BLaER1 treated with 17β-estradiol and CSF1 and Interleukin-3, amounts not matched to agents 10 nM and 100 nM (cell line): ENCODE measurements around the gene SENP7.

ENCODE experiments used
- H3K27ac ChIP-seq, 11 experiments: shearing (Covaris generic); formaldehyde crosslinking; 2 replicates each; pipeline ENCODE4 v1.8.1; 2022
- H3K27me3 ChIP-seq, 11 experiments: shearing (Covaris generic); formaldehyde crosslinking; 2 replicates each; pipeline ENCODE4 v1.8.1; 2022
- H3K36me3 ChIP-seq, 11 experiments: shearing (Covaris generic); formaldehyde crosslinking; 2 replicates each; pipeline ENCODE4 v1.8.1; 2022
- H3K4me1 ChIP-seq, 10 experiments: shearing (Covaris generic); formaldehyde crosslinking; 2 replicates each; pipeline ENCODE4 v1.8.1; 2022
- H3K4me2 ChIP-seq, 11 experiments: shearing (Covaris generic); formaldehyde crosslinking; 2 replicates each; pipeline ENCODE4 v1.8.1; 2022
- H3K4me3 ChIP-seq, 10 experiments: shearing (Covaris generic); formaldehyde crosslinking; 2 replicates each; pipeline ENCODE4 v1.8.1; 2022
- H3K9ac ChIP-seq, 11 experiments: shearing (Covaris generic); formaldehyde crosslinking; 2 replicates each; pipeline ENCODE4 v1.8.1; 2022
- H3K9me3 ChIP-seq, 11 experiments: shearing (Covaris generic); formaldehyde crosslinking; replicated peaks in 1 of 11; 2 replicates each; pipeline ENCODE4 v1.8.1; 2022
- H4K20me1 ChIP-seq, 11 experiments: shearing (Covaris generic); formaldehyde crosslinking; 2 replicates each; pipeline ENCODE4 v1.8.1; 2022
- Cebpa-rat ChIP-seq, 11 experiments: shearing (Covaris generic); IDR thresholded peaks; 2 replicates each; pipeline ENCODE4 v1.8.1; 2022

Gene SENP7

DNA sequence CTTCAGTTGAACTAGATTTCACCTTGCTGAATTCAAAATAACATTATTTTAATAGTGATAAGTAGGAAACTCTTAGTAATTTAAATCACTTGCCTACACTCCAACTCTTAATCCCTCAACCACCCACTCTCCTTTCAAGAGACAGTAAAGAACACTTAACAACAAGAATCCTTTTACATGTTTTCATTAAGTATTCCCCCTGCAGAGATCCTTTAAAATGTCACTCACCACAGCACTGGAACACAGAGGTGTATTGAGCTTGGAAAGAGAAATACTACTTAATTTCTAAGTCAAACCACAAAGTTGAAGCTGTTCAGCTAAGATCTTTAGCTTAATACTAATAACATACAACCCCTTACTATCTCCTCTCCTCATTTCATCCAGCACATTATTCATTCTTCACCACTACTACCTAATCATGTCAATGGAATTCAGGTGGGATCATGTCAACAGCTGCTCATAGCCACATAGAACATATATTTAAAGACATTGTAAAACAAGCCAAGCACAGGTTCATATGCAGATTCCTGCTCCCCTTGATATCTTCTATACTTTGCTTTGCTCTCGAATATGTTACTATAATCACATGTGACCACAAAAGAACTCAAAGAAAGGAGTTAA lies 233.1 kb downstream of the SENP7 start:
- H3K4me2 ChIP-seq: no peak overlapping the region
- no peaks in the 10 kb centered on the region for H3K4me1 ChIP-seq
- no peaks in the 10 kb centered on the region for H4K20me1 ChIP-seq
- TF ChIP-seq Cebpa-rat (IDR thresholded peaks at IDR 0.05): no peak
- H3K4me3 ChIP-seq: no peak overlapping the region
- no peaks in the 10 kb centered on the region for H3K9me3 ChIP-seq
- no peak overlapping the region for H3K27ac ChIP-seq
- no peaks in the 10 kb centered on the region for H3K27me3 ChIP-seq
- no peak overlapping the region for H3K9ac ChIP-seq
- no peaks in the 10 kb centered on the region for H3K36me3 ChIP-seq

GRCh38 chr3:101279162-101279561 lies 233.8 kb downstream of the SENP7 start:
- H3K27me3 ChIP-seq: no peaks in the 10 kb centered on the region
- no peaks in the 10 kb centered on the region for H3K36me3 ChIP-seq
- no peak overlapping the region for H3K4me2 ChIP-seq
- no peak overlapping the region for H3K9ac ChIP-seq
- H3K4me1 ChIP-seq: no peaks in the 10 kb centered on the region
- H4K20me1 ChIP-seq: no peaks in the 10 kb centered on the region
- H3K9me3 ChIP-seq: no peaks in the 10 kb centered on the region
- no peak overlapping the region for H3K27ac ChIP-seq
- H3K4me3 ChIP-seq: no peak overlapping the region
- TF ChIP-seq Cebpa-rat (IDR thresholded peaks at IDR 0.05): no peak

DNA sequence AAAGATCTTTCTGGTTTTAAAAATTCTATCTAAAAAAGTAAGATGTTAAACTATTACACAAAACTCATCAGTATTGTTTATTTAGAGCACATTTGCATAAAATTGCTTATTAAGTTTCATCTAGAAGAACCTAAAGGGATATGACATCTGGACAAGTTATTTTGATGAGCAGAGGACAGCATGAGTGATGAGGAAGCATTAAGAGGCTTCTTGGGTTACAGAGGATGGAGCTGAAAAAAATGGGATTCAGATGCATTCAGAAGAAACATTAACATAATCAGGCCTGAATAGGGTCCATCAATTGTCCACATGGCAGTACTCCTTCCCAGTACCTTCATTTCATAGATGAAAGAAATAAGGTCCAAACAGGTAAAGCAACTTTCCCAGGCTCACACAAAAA lies 234.3 kb downstream of the SENP7 start:
- no peaks in the 10 kb centered on the region for H4K20me1 ChIP-seq
- no peak for TF ChIP-seq Cebpa-rat (IDR thresholded peaks at IDR 0.05)
- no peak overlapping the region for H3K4me2 ChIP-seq
- H3K27me3 ChIP-seq: no peaks in the 10 kb centered on the region
- H3K4me3 ChIP-seq: no peak overlapping the region
- H3K36me3 ChIP-seq: no peaks in the 10 kb centered on the region
- no peaks in the 10 kb centered on the region for H3K4me1 ChIP-seq
- H3K9ac ChIP-seq: no peak overlapping the region
- no peak overlapping the region for H3K27ac ChIP-seq
- no peaks in the 10 kb centered on the region for H3K9me3 ChIP-seq
